HG03196 (cell line): ENCODE measurements around the gene ZNF304.

Experiments
- ATAC-seq: cut with Tn5 transposase; IDR thresholded peaks from one replicate; pipeline ENCODE4 v1.9.1; 2021; ENCODE audit not compliant: unreplicated experiment

ZNF304 gene

DNA sequence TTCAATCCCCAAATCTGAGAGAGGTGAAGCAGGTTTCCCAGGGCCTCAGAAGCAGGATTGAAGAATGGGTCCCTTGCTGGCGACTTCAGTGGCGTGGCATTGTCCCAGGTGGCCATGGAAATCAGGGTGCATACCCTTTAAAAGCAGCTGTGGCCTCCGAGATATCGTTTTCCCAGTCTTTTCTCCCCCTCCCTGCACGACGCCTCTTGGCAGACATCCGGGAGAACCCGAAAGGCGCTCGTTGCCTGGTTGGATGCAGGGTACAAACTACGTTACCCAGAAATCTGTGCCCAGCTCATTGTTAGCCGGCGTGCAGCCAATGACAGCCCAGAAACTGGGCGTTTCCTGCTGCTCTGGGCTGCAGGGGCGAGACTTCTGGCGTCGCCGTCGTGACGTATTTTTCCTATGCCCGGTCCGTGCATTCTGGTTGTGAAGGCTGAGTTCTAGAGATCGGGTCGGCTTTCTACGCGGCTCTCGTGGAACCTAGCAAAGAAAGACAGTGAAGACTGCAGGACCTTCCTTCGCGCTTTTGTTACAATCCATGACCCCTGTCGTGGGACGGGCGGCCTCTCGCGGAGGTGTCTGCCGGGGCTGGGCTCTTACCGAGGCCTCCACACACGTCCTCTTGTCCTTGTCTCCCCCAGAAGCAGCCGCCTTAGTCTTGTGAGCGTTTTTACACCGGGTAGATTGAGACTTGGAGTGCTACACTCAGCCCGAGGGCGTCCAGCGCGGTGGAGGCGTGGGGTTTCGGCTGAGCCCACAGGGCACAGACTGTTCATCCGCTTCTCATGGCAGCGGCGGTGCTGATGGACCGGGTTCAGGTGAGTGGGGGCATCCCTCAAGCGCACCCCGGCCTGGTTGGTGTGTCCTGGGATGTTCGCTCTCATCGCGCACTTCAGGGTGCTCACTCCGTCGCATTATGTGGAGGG lies at the start of gene ZNF304:
ZNF304 (plus strand) TSS at position 395 of the 929 bp plus-strand sequence; CDS start at position 789, 394 bp downstream.
- ATAC-seq: peak; percentile 96

DNA sequence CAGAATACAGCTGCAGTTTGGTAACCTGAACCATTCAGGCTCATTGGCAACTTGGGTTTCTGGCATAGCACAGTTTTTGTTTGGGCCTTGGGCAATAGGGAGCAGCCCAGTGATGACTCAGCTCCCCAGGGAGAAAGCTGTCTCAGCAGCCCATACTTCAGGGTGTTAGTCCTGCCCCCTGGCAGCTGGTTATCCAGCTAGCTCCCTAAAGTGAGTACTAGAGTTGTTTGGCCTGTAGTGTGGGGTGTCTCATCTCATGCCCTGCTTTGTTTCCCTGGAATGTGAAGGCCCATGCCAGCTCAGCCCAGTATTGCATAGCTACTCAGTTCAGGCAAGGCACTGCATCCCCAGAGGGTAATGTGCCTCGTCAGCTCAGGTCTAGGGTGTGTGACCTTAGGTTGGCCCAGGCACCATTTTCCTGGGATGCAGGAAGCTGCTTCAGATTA lies 49.0 kb upstream of the ZNF304 start:
- no peak for ATAC-seq

DNA sequence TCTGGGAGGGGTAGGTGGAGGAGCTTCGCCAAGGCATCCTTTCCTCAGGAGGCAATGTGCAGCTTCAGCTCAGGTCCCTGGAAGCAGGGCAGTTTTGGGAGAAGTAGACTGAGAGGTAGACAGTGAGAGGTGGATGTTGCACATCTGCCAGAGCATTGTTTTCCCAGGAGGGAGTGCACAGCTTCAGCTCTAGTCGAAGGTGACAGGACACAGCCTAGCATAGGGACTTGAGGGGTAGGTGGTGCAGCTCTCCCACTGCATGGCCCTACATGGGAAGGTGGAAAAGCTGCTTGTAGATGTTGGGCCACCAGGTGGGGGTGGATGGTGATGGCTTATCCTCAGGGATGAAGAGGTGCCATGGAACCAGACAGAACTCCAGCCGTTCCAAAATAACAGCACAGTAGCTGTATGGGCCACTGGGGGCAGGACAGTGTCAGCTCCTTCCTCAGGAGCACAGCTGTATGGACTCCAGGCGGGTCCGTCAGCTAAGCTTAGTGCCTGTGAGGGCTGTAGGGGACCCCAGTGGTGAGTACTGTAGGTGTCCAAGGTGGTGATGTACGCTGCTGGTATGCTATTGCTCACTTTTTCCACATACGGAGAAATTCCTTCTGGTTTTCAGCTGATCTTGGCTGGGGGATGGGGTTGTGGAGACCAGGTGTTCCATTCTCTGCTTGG lies 48.2 kb upstream of the ZNF304 start:
- ATAC-seq: no peak

DNA sequence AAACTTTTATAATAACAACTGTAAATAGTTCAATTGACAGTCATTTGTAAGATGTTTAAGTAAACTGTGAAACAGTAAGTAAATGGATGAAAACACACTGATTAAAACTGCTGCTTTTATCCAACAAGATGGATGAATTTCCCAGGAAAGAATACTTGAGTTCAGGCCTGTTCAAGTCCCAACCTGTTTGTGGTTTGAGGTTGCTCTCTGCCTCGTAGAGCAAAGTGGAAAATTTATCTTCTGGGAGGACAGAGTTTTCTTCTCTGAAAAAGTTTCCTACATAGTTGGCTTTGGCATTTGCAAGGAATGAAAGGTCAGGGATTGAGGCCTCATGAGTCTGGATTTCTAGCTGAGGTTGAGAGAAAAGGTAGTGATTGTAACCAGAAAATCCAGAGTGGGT lies 46.0 kb upstream of the ZNF304 start:
- ATAC-seq: no peak

DNA sequence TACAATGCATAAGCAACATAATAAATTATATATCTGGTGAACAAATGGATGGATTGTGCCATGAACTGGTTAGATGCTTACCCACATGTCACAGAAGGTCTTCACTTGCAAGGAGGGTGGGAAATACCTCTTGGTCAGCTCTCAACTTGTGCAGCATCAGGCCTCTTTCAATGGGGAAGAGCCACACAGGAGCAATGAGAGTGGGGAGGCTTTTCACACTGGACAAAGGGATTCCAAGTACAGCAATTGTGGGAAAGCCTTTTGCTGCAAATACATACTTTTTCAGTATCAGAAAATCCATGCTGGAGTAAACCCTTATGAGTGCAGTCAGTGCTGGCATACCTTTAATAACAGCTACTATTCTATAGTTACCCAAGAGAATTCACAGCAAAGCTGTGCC lies 42.6 kb upstream of the ZNF304 start:
- ATAC-seq: no peak

DNA sequence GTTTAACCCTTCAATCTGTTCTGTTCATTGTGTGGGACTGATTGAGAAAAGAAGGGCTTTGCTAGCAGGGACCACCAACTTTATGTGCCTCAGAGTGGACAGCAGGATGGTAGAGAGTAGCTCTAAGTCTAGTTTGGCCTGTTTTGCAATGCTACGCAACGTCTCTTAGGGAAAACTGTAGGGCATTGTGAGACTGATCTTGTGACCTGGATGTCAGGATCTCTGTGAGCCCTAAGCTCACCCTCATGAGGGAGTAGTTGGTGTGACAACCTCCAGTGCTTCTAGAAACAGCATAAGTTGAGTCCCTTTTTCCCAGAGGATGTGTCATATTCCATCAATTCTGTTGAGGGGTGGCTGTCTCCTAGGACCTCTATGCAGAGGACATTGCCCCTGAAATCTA lies 40.3 kb upstream of the ZNF304 start:
- ATAC-seq: no peak

- no peak for ATAC-seq
These were observed 36.9 kb upstream of the ZNF304 start for GRCh38 chr19:57314146-57314545.

GRCh38 chr19:57317503-57317902 lies 33.6 kb upstream of the ZNF304 start:
- no peak for ATAC-seq

GRCh38 chr19:57319869-57320179 lies 31.2 kb upstream of the ZNF304 start:
- no peak for ATAC-seq

GRCh38 chr19:57320180-57321084 lies 30.6 kb upstream of the ZNF304 start, which contains the start of gene ZNF543:
ZNF543 (plus strand) TSS chr19:57320472; CDS start chr19:57320854, 382 bp downstream.
- peak; percentile 98 for ATAC-seq

DNA sequence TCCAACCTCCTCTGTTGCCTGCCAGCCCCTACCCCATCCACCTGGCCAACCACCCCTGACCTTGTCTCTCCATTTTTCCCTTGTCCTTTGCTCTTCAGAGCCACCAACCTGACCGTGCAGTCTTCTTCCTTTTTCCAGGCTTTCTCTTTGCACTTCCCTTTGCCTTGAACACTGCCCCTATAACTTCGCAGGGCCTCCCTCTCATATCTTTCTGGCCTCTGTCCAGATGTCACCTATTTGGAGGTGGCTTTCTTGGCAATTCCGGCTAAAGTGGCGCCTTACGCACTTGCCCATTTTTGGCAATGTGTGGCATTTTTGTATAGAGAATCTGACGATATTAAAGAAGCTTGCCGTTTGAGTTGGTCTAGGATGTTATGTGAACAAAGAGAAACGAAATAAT lies 30.0 kb upstream of the ZNF304 start:
- ATAC-seq: no peak

DNA sequence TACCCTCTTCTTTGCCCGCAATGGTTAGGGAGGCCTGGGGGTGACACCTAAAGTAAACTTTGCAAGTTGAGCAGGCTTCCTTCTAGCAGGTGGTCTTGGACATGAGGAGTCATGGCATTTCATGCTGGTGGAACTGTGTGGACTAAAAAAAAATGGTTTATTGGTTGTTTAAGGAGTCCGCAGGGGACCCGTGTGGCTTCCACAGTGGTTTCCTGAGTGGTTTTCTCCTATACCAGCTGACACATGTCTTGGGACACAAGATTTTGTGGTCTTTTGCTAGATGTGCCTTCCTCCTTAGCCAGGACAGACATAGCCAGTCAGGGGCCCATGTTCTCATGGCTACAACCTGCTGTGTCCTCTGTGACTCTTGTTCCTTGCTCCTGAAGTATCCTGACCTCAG lies 29.3 kb upstream of the ZNF304 start:
- no peak for ATAC-seq

GRCh38 chr19:57324992-57325391 lies 26.1 kb upstream of the ZNF304 start:
- no peak for ATAC-seq

GRCh38 chr19:57327993-57328392 lies 23.1 kb upstream of the ZNF304 start:
- ATAC-seq: no peak

- no peak for ATAC-seq
These were observed 16.9 kb upstream of the ZNF304 start for GRCh38 chr19:57334191-57334590.

GRCh38 chr19:57338877-57339276 lies 12.2 kb upstream of the ZNF304 start:
- ATAC-seq: no peak

DNA sequence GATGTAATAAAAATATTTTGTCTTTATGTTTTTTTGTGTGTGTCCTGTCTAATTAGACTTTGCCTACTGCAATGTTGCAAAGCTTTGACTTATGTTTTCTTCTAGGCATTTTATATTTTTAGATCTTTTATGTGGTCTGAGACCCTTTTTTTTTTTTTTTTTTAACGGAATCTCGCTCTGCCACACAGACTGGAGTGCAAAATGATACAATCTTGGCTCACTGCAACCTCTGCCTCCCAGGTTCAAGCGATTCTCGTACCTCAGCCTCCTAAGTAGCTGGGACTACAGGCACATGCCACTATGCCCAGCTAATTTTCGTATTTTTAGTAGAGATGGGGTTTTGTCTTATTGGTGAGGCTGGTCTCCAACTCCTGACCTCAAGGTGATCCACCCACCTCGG lies 8.5 kb upstream of the ZNF304 start:
- no peak for ATAC-seq

DNA sequence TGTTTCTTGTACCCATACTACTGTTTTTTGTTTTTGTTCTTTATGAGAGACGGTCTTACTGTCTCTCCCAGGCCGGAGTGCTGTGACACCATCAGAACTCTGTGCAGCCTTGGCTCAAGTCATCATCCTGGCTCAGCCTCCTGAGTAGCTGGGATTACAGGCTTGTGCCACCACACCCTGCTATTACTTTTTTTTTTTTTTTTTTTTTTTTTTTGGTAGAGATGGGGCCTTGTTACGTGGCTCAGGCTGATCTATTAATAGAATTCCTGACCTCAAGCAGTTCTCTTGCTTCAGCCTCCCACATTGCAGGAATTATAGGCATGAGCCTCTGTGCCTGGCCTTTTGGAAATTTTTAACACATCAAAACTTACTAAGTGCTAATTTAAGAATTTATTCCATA lies 2.9 kb upstream of the ZNF304 start:
- no peak for ATAC-seq

DNA sequence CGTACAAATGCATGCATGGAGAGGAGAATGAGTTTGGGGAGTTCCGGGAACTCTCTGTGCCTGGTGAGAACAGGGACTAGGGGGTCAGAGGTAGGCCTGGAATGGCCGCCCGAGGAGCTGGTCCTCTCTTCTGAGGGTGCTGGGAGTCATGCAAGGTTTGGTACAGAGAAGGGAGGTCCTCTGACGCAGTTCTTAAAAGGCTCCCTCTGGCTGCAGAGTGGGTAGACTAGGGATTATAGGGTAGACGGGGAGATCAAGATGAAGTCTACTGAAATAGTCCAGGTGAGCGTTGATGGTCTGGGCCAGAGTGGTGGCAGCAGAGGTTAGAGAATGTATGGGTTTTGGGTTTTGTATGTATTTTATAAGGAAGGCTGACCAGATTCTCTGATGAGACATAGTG lies 796 bp downstream of the ZNF304 start:
- ATAC-seq: no peak

DNA sequence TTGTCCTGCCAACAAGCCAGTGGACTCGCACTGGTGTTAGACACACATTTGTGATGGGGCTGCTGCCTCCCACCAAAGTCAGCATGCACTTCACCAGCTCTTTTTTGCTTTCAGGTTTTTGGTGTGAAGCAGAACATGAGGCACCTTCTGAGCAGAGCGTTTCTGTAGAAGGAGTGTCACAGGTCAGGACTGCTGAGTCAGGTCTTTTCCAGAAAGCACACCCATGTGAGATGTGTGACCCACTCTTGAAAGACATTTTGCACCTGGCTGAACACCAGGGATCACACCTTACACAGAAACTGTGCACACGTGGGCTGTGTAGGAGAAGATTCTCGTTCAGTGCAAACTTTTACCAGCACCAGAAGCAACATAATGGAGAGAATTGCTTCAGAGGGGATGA lies 4.8 kb downstream of the ZNF304 start:
- ATAC-seq: no peak

GRCh38 chr19:57357406-57357805 lies 6.3 kb downstream of the ZNF304 start:
- no peak for ATAC-seq
